A549 (cell line): Measurements from ENCODE around the gene MAP3K10. TPM values are rescaled to one million over a fixed set of nuclear protein-coding genes. Genes with fewer than 3 reads are reported as not detected.

Source experiments
- ATAC-seq, 2 experiments: fragments of 200-7000 bp in 1 of 2; fragments of >200 bp in 1 of 2; cut with Nextera tagmentation in 1 of 2; cut with Tn5 transposase in 1 of 2; 3 replicates each; pipeline versions ENCODE4 v1.8.0 to v1.9.1; 2018 to 2020; ENCODE audit warnings: mild to moderate bottlenecking in 1 of 2, moderate library complexity in 1 of 2
- CTCF ChIA-PET: fragments of 300-600 bp; sonication (Branson Sonifier 250); formaldehyde crosslinking; extraction: SDS; loops from one replicate; lab custom pipeline; 2021; ENCODE audit warnings: antibody characterized with exemption, inconsistent platforms; lab: Yijun Ruan, JAX
- POLR2A ChIA-PET: fragments of 350-600 bp; formaldehyde crosslinking; extraction: SDS; loops from one replicate; lab custom pipeline; 2021; ENCODE audit warnings: antibody characterized with exemption, inconsistent platforms; lab: Yijun Ruan, JAX
- DNase-seq, 2 experiments: peaks; one replicate each; pipeline versions ENCODE4 v3.0.0 to v3.0.0-alpha.2; 2011 to 2016; ENCODE audit warnings: low read depth in 1 of 2, low spot score in 1 of 2
- FAIRE-seq: peaks from 2 replicates; lab custom pipeline; 2011; peaks lifted over from hg19 to GRCh38; lab: Jason Lieb, UNC
- H3K27ac ChIP-seq, 2 experiments: fragments of >200 bp; sonication (Bioruptor Twin); formaldehyde crosslinking; 3 replicates each; pipeline ENCODE4 v1.5.1; 2016 to 2017
- H3K4me1 ChIP-seq: fragments of >200 bp; sonication (Bioruptor Twin); formaldehyde crosslinking; 3 replicates; pipeline ENCODE4 v1.6.1; 2016
- H3K4me2 ChIP-seq: fragments of >200 bp; sonication (Bioruptor Twin); formaldehyde crosslinking; 3 replicates; pipeline ENCODE4 v1.6.1; 2016
- H3K4me3 ChIP-seq: fragments of >200 bp; sonication (Bioruptor Twin); formaldehyde crosslinking; 3 replicates; pipeline ENCODE4 v1.5.1; 2016
- H3K9me3 ChIP-seq: fragments of >200 bp; sonication (Bioruptor Twin); formaldehyde crosslinking; 3 replicates; pipeline ENCODE4 v1.6.1; 2016
- CEBPB ChIP-seq, 2 experiments: fragments of >200 bp in 1 of 2; sonication (Bioruptor Twin) in 1 of 2; formaldehyde crosslinking in 1 of 2; IDR thresholded peaks; 2 replicates each; pipeline ENCODE4 v1.6.1; 2012 to 2016
- EHF ChIP-seq: fragments of 250-450 bp; sonication (Bioruptor Pico); IDR thresholded peaks from 2 replicates; pipeline ENCODE4 v1.5.0; 2020; ENCODE audit warnings: mild to moderate bottlenecking
- FOSL2 ChIP-seq, 2 experiments: fragments of 450-650 bp in 1 of 2; fragments of >200 bp in 1 of 2; sonication (Bioruptor Twin) in 1 of 2; formaldehyde crosslinking; IDR thresholded peaks; 2 replicates each; pipeline versions ENCODE4 v1.5.0 to v1.6.1; 2016 to 2020; ENCODE audit warnings: mild to moderate bottlenecking in 1 of 2, moderate library complexity in 1 of 2
- FOXS1 ChIP-seq: fragments of 250-450 bp; sonication (Bioruptor Pico); IDR thresholded peaks from 2 replicates; pipeline ENCODE4 v1.5.0; 2020; ENCODE audit warnings: mild to moderate bottlenecking, moderate library complexity
- HEYL ChIP-seq: fragments of 250-450 bp; sonication (Bioruptor Pico); IDR thresholded peaks from 2 replicates; pipeline ENCODE4 v1.8.0; 2021; ENCODE audit warnings: mild to moderate bottlenecking, moderate library complexity
- HOXA7 ChIP-seq: fragments of 250-450 bp; sonication (Bioruptor Pico); IDR thresholded peaks from 2 replicates; pipeline ENCODE4 v1.5.0; 2020; ENCODE audit warnings: mild to moderate bottlenecking, moderate library complexity
- HOXB13 ChIP-seq: fragments of 250-450 bp; sonication (Bioruptor Pico); IDR thresholded peaks from 2 replicates; pipeline ENCODE4 v1.5.0; 2020; ENCODE audit warnings: low read depth, mild to moderate bottlenecking, moderate library complexity
- KDM1A ChIP-seq: fragments of 200-600 bp; sonication (generic); IDR thresholded peaks from 2 replicates; pipeline ENCODE4 v1.6.1; 2016; ENCODE audit warnings: low read depth, mild to moderate bottlenecking
- MAFK ChIP-seq: fragments of 450-650 bp; IDR thresholded peaks from 2 replicates; pipeline ENCODE4 v1.6.1; 2014; ENCODE audit not compliant: partially characterized antibody
- MAZ ChIP-seq: fragments of 150-350 bp; IDR thresholded peaks from 2 replicates; pipeline ENCODE4 v1.6.1; 2014; ENCODE audit warnings: antibody characterized with exemption, low read depth, low read length, borderline replicate concordance
- NFE2L2 ChIP-seq: fragments of 150-350 bp; conservative IDR thresholded peaks from 2 replicates; pipeline ENCODE4 v1.6.1; 2014; ENCODE audit warnings: low read length
- PHF8 ChIP-seq: fragments of 200-600 bp; sonication (generic); IDR thresholded peaks from 2 replicates; pipeline ENCODE4 v1.6.1; 2016; ENCODE audit warnings: low read depth, mild to moderate bottlenecking, antibody characterized with exemption, moderate library complexity, borderline replicate concordance
- POLR2AphosphoS2 ChIP-seq: conservative IDR thresholded peaks from 2 replicates; pipeline ENCODE4 v1.6.1; 2012; ENCODE audit warnings: low read length, improper control_type of control experiment, inconsistent platforms
- RCOR1 ChIP-seq: fragments of 150-350 bp; IDR thresholded peaks from 2 replicates; pipeline ENCODE4 v1.6.1; 2014; ENCODE audit warnings: antibody characterized with exemption, low read length, low read depth
- SMC3 ChIP-seq: fragments of >200 bp; sonication (Bioruptor Twin); formaldehyde crosslinking; IDR thresholded peaks from 3 replicates; pipeline ENCODE4 v1.6.1; 2018; ENCODE audit warnings: inconsistent platforms
- TFCP2L1 ChIP-seq: fragments of 250-450 bp; sonication (Bioruptor Pico); IDR thresholded peaks from 2 replicates; pipeline ENCODE4 v1.5.0; 2021; ENCODE audit warnings: mild to moderate bottlenecking
- TP53 ChIP-seq: fragments of 250-450 bp; sonication (Bioruptor Pico); IDR thresholded peaks from 2 replicates; pipeline ENCODE4 v1.5.0; 2021; ENCODE audit warnings: mild to moderate bottlenecking, moderate library complexity
- ZSCAN20 ChIP-seq: fragments of 250-450 bp; sonication (Bioruptor Pico); IDR thresholded peaks from 2 replicates; pipeline ENCODE4 v1.8.0; 2022; ENCODE audit warnings: mild to moderate bottlenecking, moderate library complexity
- WGBS: methylation state at CpG from one replicate; pipeline ENCODE4 v1.1.6; 2017; ENCODE audit errors: missing lambda C conversion rate; 5-methylcytosine and 5-hydroxymethylcytosine counted together
- polyA plus RNA-seq, 4 experiments: library from polyadenylated mRNA; depleted of rRNA in 3 of 4; stranded (reverse); fragments of >200 nt; fragmentation: RNase III in 1 of 4; extraction: RNeasy Plus Mini Kit Qiagen cat#74134 plus additional on column Dnase treatment in 1 of 4; gene quantifications; 2 replicates in 3 of 4; 3 replicates in 1 of 4; pipeline ENCODE4 v1.2.3, GENCODE V29; 2011 to 2017
- TF ChIP-seq, protein P1 (sequence below): fragments of >200 bp; sonication (Bioruptor Twin); formaldehyde crosslinking; IDR thresholded peaks from 3 replicates; pipeline ENCODE4 v1.5.1; 2016
- TF ChIP-seq, protein P2 (sequence below): fragments of 150-350 bp; IDR thresholded peaks from 2 replicates; pipeline ENCODE4 v1.6.1; 2014; ENCODE audit warnings: low read depth, mild to moderate bottlenecking, low read length
- TF ChIP-seq, protein P3 (sequence below): fragments of 250-450 bp; sonication (Bioruptor Pico); IDR thresholded peaks from 2 replicates; pipeline ENCODE4 v1.5.0; 2021; ENCODE audit warnings: mild to moderate bottlenecking, moderate library complexity, borderline replicate concordance
- TF ChIP-seq, protein P4 (sequence below): fragments of >200 bp; sonication (Bioruptor Twin); formaldehyde crosslinking; IDR thresholded peaks from 2 replicates; pipeline ENCODE4 v1.6.1; 2016
- TF ChIP-seq, protein P5 (sequence below): fragments of 200-600 bp; sonication (generic); IDR thresholded peaks from 2 replicates; pipeline ENCODE4 v1.6.1; 2016; ENCODE audit warnings: antibody characterized with exemption, mild to moderate bottlenecking, moderate library complexity

The MAP3K10 gene
- polyA plus RNA-seq, 2 of the 4 experiments (the other 2 are of a cell fraction), result 6.6 to 21.0 TPM

DNA sequence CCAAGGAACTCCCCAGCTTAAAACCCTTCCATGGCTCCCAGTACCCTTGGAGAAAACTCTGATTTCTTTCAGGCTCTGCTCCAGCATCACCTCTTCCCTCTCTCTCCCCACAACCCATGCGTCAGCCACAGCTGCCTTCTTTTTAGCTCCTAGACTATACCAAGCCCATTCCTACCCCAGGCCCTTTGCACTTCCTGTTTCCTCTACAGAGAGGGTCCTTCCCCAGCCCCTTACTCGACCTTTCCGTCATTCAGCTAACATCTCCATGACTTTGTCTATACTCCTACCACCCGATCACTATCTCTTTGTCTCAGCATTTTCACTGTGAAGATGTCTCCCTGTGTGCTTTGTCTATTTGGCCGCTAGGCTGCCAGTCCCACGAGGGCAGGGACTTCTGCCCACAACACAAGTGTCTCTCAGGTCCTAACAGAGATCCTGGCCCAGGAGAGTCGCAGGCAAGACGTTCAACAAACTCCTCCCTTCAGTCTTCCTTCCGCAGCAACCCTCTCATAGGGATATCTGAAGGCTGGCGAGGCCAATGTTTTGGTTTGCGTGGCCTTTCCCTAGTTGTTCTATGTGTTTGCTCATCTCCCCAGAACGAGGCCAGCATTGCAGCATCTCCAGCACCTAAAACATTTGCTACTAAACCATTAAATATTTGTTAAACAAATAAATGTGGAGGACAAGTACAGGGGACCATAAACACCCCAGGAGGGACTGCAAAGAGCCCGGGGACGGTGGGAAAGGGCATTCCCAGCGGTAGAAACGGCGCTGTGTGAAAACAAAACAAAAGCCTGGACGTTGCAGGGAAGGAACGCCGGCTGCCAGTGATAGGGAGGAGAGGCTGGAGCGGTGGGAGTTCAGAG lies 34.4 kb downstream of the MAP3K10 start:
- 42% methylated on average over 21 of the region's 21 CpGs for WGBS
- Histone ChIP-seq H3K27ac (0 out of 6 replicates have a peak overlapping the region, but pooled peaks of 1 of the 2 experiments have one; percentile 4), H3K9me3 (peaks cover 5% of the 10 kb centered on the region; the same call in 2 of the 3 replicates), H3K4me3 (no peak overlapping the region), H3K4me1 (peaks cover 18% of the 10 kb centered on the region; the same call in 2 of the 3 replicates), H3K4me2 (peak overlapping the region; percentile 10; the same call in 1 of the 3 replicates)
- ChIA-PET CTCF (interaction anchor here (0.8 to 4.0 kb wide), 8 partner anchors 9 to 238 kb away, joined by 3 to 47 read pairs (median 4); partner anchors contain the start of gene MAP3K10), POLR2A (no interaction called here)
- TF ChIP-seq FOSL2 (IDR thresholded peaks at IDR 0.05) (no peak), FOSL2 (CRISPR knock-in tag; IDR thresholded peaks at IDR 0.05) (no peak), CEBPB (IDR thresholded peaks at IDR 0.05) (no peak), POLR2AphosphoS2 (no peak), TFCP2L1 (CRISPR knock-in tag) (no peak), PHF8 (no peak), FOXS1 (CRISPR knock-in tag) (no peak)
- FAIRE-seq, result peak; percentile 83
- peak; percentile 8 to 12; a peak in 3 of 6 replicates for ATAC-seq
- no peak for DNase-seq

DNA sequence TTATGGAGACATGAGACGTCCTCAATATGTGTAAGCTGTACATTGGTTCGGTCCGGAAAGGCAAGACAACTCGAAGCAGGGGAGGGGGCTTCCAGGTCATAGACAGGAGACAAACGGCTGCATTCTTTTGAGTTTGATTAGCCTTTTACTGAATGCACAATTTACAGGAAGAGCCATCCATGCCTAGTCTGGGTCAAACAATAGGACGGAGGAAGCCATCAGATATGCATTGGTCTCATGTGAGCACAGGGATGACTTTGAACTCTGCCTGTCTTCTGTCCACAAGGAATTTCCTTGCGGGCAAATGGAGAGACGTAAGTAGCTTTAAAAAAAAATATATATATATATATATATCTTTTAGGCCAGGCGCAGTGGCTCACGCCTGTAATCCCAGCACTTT lies 37.1 kb downstream of the MAP3K10 start:
- DNase-seq (no peak), ATAC-seq (no peak), FAIRE-seq (no peak)
- Histone ChIP-seq H3K9me3 (no peaks in the 10 kb centered on the region), H3K4me1 (peaks cover 38% of the 10 kb centered on the region), H3K4me3 (no peak overlapping the region), H3K27ac (no peak overlapping the region), H3K4me2 (no peak overlapping the region)
- ChIA-PET POLR2A (no interaction called here), CTCF (interaction anchor here (0.9 to 3.2 kb wide), 11 partner anchors 11 to 436 kb away, joined by 3 to 37 read pairs (median 4); partner anchors contain the start of gene TTC9B)
- TF ChIP-seq, protein P1, sequence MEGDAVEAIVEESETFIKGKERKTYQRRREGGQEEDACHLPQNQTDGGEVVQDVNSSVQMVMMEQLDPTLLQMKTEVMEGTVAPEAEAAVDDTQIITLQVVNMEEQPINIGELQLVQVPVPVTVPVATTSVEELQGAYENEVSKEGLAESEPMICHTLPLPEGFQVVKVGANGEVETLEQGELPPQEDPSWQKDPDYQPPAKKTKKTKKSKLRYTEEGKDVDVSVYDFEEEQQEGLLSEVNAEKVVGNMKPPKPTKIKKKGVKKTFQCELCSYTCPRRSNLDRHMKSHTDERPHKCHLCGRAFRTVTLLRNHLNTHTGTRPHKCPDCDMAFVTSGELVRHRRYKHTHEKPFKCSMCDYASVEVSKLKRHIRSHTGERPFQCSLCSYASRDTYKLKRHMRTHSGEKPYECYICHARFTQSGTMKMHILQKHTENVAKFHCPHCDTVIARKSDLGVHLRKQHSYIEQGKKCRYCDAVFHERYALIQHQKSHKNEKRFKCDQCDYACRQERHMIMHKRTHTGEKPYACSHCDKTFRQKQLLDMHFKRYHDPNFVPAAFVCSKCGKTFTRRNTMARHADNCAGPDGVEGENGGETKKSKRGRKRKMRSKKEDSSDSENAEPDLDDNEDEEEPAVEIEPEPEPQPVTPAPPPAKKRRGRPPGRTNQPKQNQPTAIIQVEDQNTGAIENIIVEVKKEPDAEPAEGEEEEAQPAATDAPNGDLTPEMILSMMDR, result no peak
- TF ChIP-seq HOXA7 (CRISPR knock-in tag) (no peak), SMC3 (no peak)
- TF ChIP-seq, protein P2, sequence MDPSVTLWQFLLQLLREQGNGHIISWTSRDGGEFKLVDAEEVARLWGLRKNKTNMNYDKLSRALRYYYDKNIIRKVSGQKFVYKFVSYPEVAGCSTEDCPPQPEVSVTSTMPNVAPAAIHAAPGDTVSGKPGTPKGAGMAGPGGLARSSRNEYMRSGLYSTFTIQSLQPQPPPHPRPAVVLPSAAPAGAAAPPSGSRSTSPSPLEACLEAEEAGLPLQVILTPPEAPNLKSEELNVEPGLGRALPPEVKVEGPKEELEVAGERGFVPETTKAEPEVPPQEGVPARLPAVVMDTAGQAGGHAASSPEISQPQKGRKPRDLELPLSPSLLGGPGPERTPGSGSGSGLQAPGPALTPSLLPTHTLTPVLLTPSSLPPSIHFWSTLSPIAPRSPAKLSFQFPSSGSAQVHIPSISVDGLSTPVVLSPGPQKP, result no peak
- TF ChIP-seq, protein P3, sequence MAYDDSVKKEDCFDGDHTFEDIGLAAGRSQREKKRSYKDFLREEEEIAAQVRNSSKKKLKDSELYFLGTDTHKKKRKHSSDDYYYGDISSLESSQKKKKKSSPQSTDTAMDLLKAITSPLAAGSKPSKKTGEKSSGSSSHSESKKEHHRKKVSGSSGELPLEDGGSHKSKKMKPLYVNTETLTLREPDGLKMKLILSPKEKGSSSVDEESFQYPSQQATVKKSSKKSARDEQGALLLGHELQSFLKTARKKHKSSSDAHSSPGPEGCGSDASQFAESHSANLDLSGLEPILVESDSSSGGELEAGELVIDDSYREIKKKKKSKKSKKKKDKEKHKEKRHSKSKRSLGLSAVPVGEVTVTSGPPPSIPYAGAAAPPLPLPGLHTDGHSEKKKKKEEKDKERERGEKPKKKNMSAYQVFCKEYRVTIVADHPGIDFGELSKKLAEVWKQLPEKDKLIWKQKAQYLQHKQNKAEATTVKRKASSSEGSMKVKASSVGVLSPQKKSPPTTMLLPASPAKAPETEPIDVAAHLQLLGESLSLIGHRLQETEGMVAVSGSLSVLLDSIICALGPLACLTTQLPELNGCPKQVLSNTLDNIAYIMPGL (CRISPR knock-in tag), result no peak
- WGBS, result 78% methylated on average over 10 of the region's 10 CpGs

DNA sequence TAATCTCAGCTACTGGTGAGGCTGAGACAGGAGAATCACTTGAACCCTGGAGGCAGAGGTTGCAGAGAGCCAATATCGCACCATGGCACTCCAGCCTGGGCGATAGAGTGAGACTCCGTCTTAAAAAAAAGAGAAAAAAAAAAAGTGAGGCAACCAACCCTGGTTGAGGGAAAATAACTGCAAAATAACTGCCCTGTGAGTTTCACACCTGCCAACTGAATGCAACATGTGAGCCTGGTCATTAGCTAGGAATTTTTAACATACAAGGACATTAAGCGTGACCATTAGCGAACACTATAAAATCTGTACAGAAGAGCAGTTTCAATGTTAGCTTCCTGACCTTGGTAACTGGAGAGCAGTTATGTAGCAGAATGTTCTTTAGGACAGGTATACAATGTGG lies 37.6 kb downstream of the MAP3K10 start:
- POLR2A ChIA-PET, result no interaction called here
- FAIRE-seq, result no peak

More for the DNA sequence above, 37.6 kb downstream of the MAP3K10 start:
- Histone ChIP-seq H3K27ac (no peak overlapping the region), H3K4me2 (no peak overlapping the region), H3K4me1 (peaks cover 38% of the 10 kb centered on the region), H3K4me3 (no peak overlapping the region), H3K9me3 (no peaks in the 10 kb centered on the region)
- CTCF ChIA-PET, result interaction anchor here (0.6 to 3.2 kb wide), 5 partner anchors 11 to 88 kb away, joined by 3 to 37 read pairs (median 7); partner anchors contain the start of gene TTC9B
- ATAC-seq (no peak), DNase-seq (no peak)
- TF ChIP-seq ZSCAN20 (CRISPR knock-in tag) (no peak), SMC3 (no peak), MAZ (no peak), KDM1A (no peak), NFE2L2 (no peak), MAFK (no peak), TP53 (CRISPR knock-in tag) (no peak), RCOR1 (no peak), HOXB13 (CRISPR knock-in tag) (no peak), HEYL (CRISPR knock-in tag) (no peak), EHF (CRISPR knock-in tag) (no peak)
- TF ChIP-seq, protein P4, sequence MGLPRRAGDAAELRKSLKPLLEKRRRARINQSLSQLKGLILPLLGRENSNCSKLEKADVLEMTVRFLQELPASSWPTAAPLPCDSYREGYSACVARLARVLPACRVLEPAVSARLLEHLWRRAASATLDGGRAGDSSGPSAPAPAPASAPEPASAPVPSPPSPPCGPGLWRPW, result no peak
- TF ChIP-seq, protein P5, sequence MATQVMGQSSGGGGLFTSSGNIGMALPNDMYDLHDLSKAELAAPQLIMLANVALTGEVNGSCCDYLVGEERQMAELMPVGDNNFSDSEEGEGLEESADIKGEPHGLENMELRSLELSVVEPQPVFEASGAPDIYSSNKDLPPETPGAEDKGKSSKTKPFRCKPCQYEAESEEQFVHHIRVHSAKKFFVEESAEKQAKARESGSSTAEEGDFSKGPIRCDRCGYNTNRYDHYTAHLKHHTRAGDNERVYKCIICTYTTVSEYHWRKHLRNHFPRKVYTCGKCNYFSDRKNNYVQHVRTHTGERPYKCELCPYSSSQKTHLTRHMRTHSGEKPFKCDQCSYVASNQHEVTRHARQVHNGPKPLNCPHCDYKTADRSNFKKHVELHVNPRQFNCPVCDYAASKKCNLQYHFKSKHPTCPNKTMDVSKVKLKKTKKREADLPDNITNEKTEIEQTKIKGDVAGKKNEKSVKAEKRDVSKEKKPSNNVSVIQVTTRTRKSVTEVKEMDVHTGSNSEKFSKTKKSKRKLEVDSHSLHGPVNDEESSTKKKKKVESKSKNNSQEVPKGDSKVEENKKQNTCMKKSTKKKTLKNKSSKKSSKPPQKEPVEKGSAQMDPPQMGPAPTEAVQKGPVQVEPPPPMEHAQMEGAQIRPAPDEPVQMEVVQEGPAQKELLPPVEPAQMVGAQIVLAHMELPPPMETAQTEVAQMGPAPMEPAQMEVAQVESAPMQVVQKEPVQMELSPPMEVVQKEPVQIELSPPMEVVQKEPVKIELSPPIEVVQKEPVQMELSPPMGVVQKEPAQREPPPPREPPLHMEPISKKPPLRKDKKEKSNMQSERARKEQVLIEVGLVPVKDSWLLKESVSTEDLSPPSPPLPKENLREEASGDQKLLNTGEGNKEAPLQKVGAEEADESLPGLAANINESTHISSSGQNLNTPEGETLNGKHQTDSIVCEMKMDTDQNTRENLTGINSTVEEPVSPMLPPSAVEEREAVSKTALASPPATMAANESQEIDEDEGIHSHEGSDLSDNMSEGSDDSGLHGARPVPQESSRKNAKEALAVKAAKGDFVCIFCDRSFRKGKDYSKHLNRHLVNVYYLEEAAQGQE, result no peak
- WGBS, result 96% methylated on average over 5 of the region's 5 CpGs
